Ascending aorta (tissue), 1 donor: ENCODE data around the gene OR11L1. TPM values are rescaled to one million over a fixed set of nuclear protein-coding genes. Genes with fewer than 3 reads are reported as not detected.

ENCODE experiments used
- total RNA-seq: library from RNA; depleted of rRNA; stranded (reverse); fragments of >200 nt; gene quantifications from one replicate; pipeline ENCODE4 v1.1.0, GENCODE V29; 2016

OR11L1 gene
- total RNA-seq, 1 donor from 2014 or later: not detected

Other genes with a start within 250 kb of the OR11L1 start
- gene OR2G3, start 236.3 kb downstream of the OR11L1 start, total RNA-seq: not detected
- not detected for gene OR13G1, start 162.2 kb downstream of the OR11L1 start, total RNA-seq
- not detected for gene OR6F1, start 125.2 kb downstream of the OR11L1 start, total RNA-seq
- not detected for gene OR14K1, start 103.3 kb downstream of the OR11L1 start, total RNA-seq
- gene OR14A2, start 93.8 kb downstream of the OR11L1 start, total RNA-seq: not detected
- not detected for gene OR1C1, start 81.3 kb downstream of the OR11L1 start, total RNA-seq
- gene OR14A16, start 17.8 kb downstream of the OR11L1 start, total RNA-seq: not detected
- gene TRIM58, start 15.3 kb upstream of the OR11L1 start, total RNA-seq: 0.53 TPM
- gene OR2W3, start 53.7 kb upstream of the OR11L1 start, total RNA-seq: not detected
- gene OR2T8, start 78.4 kb upstream of the OR11L1 start, total RNA-seq: not detected
- gene OR2AJ1, start 83.0 kb upstream of the OR11L1 start, total RNA-seq: not detected
- gene OR2L8, start 107.0 kb upstream of the OR11L1 start, total RNA-seq: not detected
- gene OR2AK2, start 123.3 kb upstream of the OR11L1 start, total RNA-seq: not detected
- not detected for gene OR2L5, start 171.8 kb upstream of the OR11L1 start, total RNA-seq
- not detected for gene OR2L2, start 188.2 kb upstream of the OR11L1 start, total RNA-seq
- gene OR2L3, start 204.9 kb upstream of the OR11L1 start, total RNA-seq: not detected